Stimulated activated naive B cell treated with anti-CD40 and anti-IgM and Interleukin-4, amounts not matched to agents 10 μg/mL and 1 μg/mL and 100 μg/mL, for 72 hours (primary cell): ENCODE data around the gene CAMK2D.

ENCODE experiments used
- ATAC-seq, 2 donors: fragments of 150-1000 bp; cut with Tn5 transposase; replicated peaks; 2 replicates each; pipeline ENCODE4 v1.10.0; 2021; ENCODE audit warnings: moderate library complexity in 1 of 2
- DNase-seq: peaks from one replicate; pipeline ENCODE4 v3.0.0; 2021
- H3K27ac Mint-ChIP-seq: one replicate; pipeline ENCODE4 v1.8.0; 2022; ENCODE audit warnings: mild to moderate bottlenecking, mixed read lengths
- H3K27me3 Mint-ChIP-seq, 2 donors: one replicate each; pipeline ENCODE4 v1.8.0; 2022; ENCODE audit warnings: mixed read lengths in 2 of 2
- H3K36me3 Mint-ChIP-seq, 2 donors: one replicate each; pipeline ENCODE4 v1.8.0; 2022; ENCODE audit warnings: mixed read lengths in 2 of 2, mild to moderate bottlenecking in 1 of 2
- H3K4me1 Mint-ChIP-seq, 2 donors: one replicate each; pipeline ENCODE4 v1.8.0; 2022; ENCODE audit warnings: mixed read lengths in 2 of 2, mild to moderate bottlenecking in 1 of 2
- H3K4me3 Mint-ChIP-seq, 2 donors: one replicate each; pipeline ENCODE4 v1.8.0; 2022; ENCODE audit warnings: mild to moderate bottlenecking in 2 of 2, mixed read lengths in 2 of 2, moderate library complexity in 1 of 2
- H3K9me3 Mint-ChIP-seq, 2 donors: one replicate each; pipeline ENCODE4 v1.8.0; 2022; ENCODE audit warnings: mixed read lengths in 2 of 2, mild to moderate bottlenecking in 1 of 2

Gene CAMK2D

DNA sequence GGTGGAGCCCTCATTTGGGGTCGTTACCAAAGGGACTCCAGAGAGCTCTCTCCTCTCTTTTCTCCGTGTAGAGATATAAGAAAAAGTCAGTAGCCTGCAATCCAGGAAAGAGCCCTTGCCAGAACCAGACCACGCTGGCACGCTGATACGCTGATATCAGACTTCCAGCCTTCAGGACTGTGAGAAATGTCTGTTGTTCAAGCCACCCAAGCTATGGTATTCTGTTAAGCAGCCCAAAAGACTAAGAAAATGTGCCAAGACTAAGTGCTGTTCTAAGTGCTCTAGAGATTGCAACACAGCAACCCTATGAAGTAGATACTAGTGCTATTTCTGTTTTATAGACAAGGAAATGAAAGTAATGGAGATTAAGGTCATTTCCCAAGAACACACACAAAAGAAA is 205.7 kb downstream of the CAMK2D start:
- Mint-ChIP-seq H3K36me3 (peaks cover 20 to 24% of the 10 kb centered on the region in 2 donors), H3K4me1 (peaks cover 25 to 31% of the 10 kb centered on the region in 2 donors), H3K4me3 (peak overlapping the region; percentile 21 to 37), H3K9me3 (peaks cover 0 to 2% of the 10 kb centered on the region in 2 donors), H3K27me3 (no peaks in the 10 kb centered on the region), H3K27ac (peak overlapping the region; percentile 44)
- DNase-seq = no peak
- ATAC-seq = no peak

DNA sequence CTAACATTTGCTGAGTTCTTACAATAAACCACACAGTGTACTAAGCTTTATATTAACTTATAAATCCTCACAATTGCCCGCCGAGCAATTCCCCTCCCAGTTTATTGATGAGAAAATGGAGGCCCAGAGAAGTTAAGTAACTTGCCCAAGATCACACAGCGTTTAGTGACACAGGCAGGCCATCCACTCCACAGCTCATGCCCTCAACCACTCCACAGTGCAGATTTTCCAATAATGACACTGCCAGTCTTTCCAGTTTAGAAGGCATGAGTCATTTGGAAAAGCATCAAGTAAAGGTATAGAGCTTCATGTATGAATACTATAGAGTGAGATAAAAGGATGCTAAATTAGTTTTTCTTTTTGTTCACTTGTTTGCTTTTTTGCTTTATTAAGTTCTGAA is 208.5 kb downstream of the CAMK2D start:
- H3K27me3 Mint-ChIP-seq = no peaks in the 10 kb centered on the region
- no peak overlapping the region for H3K4me3 Mint-ChIP-seq
- peaks cover 23 to 25% of the 10 kb centered on the region in 2 donors for H3K36me3 Mint-ChIP-seq
- no peak for ATAC-seq
- peaks cover 24 to 38% of the 10 kb centered on the region in 2 donors for H3K4me1 Mint-ChIP-seq
- no peaks in the 10 kb centered on the region for H3K9me3 Mint-ChIP-seq
- no peak for DNase-seq
- no peak overlapping the region for H3K27ac Mint-ChIP-seq

DNA sequence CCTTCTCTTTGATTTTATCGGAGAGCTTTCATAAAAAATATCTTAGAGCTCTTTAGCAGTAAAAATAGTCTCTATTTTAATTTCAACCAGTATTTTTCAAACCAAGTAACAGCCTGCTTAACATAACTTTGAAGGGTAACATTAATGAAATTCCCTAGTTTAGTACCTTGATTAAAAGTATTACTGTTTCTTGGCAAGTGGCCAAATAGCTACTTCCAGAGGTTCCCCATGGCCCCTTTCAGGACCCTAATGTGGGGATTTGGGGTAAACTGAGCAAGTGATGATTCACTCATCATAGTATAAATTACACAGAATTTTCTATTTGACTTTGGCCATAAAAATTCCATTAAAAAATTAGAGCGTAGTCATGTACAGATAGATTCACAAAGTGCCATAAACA is 211.0 kb downstream of the CAMK2D start:
- Mint-ChIP-seq H3K36me3 (peaks cover 12 to 15% of the 10 kb centered on the region in 2 donors), H3K4me1 (peaks cover 11 to 22% of the 10 kb centered on the region in 2 donors), H3K4me3 (no peak overlapping the region), H3K9me3 (no peaks in the 10 kb centered on the region), H3K27ac (peak overlapping the region; percentile 42), H3K27me3 (no peaks in the 10 kb centered on the region)
- no peak for DNase-seq
- ATAC-seq = no peak

DNA sequence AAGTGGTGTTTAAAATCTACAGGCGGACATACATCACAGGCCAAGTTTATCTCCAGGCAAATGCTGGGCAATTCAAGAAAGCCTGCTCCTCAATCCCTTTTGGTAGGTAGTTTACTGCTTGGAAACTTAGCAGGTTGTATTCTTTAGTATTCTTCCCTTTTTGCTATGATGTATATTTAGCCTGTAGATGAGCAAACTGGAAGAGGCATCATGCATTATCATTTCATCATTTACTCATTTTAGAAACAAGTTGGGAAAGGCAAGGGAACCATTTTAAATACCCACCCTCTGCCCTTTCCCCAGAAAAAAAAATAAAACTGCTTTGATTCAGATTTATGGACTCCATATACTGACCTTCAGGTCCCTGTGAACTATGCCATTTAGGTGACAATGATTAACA is 213.2 kb downstream of the CAMK2D start:
- H3K27ac Mint-ChIP-seq = no peak overlapping the region
- H3K36me3 Mint-ChIP-seq = peaks cover 19 to 22% of the 10 kb centered on the region in 2 donors
- no peak overlapping the region for H3K4me3 Mint-ChIP-seq
- DNase-seq (no peak), ATAC-seq (no peak)
- H3K4me1 Mint-ChIP-seq = peaks cover 11 to 22% of the 10 kb centered on the region in 2 donors
- no peaks in the 10 kb centered on the region for H3K9me3 Mint-ChIP-seq
- no peaks in the 10 kb centered on the region for H3K27me3 Mint-ChIP-seq

DNA sequence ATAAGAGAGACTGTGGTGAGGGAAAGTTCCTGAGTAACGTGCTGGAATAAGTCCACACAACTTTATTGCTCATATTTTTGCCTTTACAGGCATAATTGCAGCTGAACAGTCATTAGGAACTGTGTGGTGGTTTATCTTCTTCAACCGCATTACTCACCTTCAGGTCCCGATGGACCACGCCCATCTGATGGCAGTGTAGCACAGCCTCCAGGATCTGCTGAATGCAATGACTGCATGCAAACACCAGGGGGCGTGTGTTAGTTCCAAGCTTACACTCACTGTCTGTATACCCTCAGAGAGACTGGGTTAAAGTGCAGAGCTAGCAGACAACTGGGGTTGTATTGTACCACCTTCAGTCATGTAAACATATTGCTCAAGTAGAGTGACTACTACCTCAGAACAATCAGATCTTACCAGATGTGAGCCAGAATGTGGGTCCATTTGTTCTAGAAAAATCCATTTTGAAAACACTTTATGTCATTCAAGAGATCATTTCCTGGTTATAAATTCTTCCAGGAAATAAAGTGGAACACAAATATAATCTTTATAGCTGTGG is 214.0 kb downstream of the CAMK2D start:
- peak; percentile 99 for ATAC-seq
- peaks cover 0 to 3% of the 10 kb centered on the region in 2 donors for H3K9me3 Mint-ChIP-seq
- peak; percentile 90 for DNase-seq
- H3K27ac Mint-ChIP-seq = peak overlapping the region; percentile 47
- no peak overlapping the region for H3K4me3 Mint-ChIP-seq
- peaks cover 25 to 26% of the 10 kb centered on the region in 2 donors for H3K36me3 Mint-ChIP-seq
- no peaks in the 10 kb centered on the region for H3K27me3 Mint-ChIP-seq
- peaks cover 11 to 26% of the 10 kb centered on the region in 2 donors for H3K4me1 Mint-ChIP-seq

DNA sequence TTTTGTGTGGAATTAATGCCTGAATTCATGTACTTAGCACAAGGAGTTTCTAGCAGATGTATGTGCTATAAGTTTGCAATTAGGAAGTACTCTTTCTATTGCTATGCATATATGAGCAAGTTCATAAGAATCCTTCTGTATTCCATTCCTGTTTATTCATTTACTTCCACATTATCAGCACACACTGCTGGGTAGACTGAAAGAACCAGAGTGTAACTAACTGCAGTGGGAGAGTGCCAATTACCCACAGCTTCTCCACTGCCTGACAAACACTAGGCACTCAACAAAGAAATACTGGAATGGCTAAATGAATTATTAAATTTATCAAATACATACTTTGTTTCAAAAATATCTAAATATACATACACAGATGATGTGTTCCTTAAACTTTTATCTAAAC is 219.6 kb downstream of the CAMK2D start:
- ATAC-seq (no peak), DNase-seq (no peak)
- Mint-ChIP-seq H3K4me3 (no peak overlapping the region), H3K9me3 (peaks cover 0 to 3% of the 10 kb centered on the region in 2 donors), H3K27ac (no peak overlapping the region), H3K27me3 (no peaks in the 10 kb centered on the region), H3K4me1 (peaks cover 10 to 17% of the 10 kb centered on the region in 2 donors), H3K36me3 (peaks cover 20 to 36% of the 10 kb centered on the region in 2 donors)

DNA sequence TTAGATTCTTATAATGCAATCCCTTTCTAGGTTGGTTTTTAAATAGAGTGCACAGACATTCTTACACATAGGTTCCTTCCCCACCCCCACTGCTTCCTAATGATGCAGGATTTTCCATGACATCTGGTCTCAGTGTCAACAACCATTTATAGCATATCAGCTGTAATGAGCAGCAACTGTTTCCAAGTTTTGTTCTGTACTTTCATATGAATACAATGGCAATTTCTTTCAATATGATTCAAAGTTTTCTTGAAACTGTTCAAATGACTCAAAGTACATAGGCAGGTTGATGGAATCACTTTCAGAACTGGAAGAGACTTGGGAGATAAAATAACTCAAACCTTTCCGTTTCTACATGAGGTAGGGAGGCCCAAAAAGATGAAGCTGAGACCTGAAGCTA is 220.7 kb downstream of the CAMK2D start:
- H3K9me3 Mint-ChIP-seq = peaks cover 0 to 3% of the 10 kb centered on the region in 2 donors
- ATAC-seq (peak; percentile 33 to 61), DNase-seq (no peak)
- H3K27ac Mint-ChIP-seq = peak overlapping the region; percentile 37
- H3K4me1 Mint-ChIP-seq = peaks cover 10 to 22% of the 10 kb centered on the region in 2 donors
- H3K27me3 Mint-ChIP-seq = no peaks in the 10 kb centered on the region
- peaks cover 25 to 42% of the 10 kb centered on the region in 2 donors for H3K36me3 Mint-ChIP-seq
- H3K4me3 Mint-ChIP-seq = no peak overlapping the region

DNA sequence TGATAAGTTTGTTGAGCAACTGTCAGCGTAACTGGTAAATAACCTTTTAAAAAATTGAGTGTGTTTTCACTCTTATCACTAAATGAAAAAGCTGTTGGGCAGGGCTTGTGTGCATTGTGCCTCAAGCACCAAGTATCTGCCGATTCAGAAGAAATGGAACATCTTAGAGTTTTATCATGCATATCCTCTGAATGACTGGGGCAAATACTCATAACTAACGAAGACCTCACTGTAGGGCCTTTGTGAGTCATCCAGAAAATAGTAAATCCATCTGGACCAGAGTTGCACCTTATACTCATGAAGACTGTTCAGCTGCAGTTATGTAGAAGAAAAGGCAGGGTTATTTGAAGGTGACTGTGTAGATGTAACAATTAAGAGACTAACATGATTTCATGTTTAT is 222.1 kb downstream of the CAMK2D start:
- H3K27me3 Mint-ChIP-seq = no peaks in the 10 kb centered on the region
- H3K27ac Mint-ChIP-seq = peak overlapping the region; percentile 25
- no peak for DNase-seq
- peaks cover 0 to 3% of the 10 kb centered on the region in 2 donors for H3K9me3 Mint-ChIP-seq
- ATAC-seq = peak; percentile 58 to 78
- no peak overlapping the region for H3K4me3 Mint-ChIP-seq
- peaks cover 30 to 50% of the 10 kb centered on the region in 2 donors for H3K36me3 Mint-ChIP-seq
- peaks cover 8 to 22% of the 10 kb centered on the region in 2 donors for H3K4me1 Mint-ChIP-seq

DNA sequence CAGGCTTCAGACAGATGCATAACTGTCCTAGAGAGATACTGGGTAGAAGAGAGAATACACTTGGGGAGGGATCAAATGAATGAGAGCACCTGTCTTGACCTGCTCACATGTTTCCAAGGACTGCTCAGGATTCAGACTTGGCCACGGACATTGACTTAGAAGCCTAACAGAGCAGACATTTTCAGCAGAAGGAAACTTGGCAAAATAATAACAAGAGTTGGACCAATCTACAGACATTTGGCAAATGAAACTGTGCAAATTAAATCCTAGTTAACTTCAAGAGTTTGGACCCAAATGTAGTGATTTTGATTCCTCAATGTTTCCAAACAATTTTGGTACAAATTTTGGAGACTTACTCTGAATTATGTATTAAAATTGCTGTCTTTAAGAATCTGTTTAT is 223.9 kb downstream of the CAMK2D start:
- peak overlapping the region; percentile 49 for H3K27ac Mint-ChIP-seq

DNA sequence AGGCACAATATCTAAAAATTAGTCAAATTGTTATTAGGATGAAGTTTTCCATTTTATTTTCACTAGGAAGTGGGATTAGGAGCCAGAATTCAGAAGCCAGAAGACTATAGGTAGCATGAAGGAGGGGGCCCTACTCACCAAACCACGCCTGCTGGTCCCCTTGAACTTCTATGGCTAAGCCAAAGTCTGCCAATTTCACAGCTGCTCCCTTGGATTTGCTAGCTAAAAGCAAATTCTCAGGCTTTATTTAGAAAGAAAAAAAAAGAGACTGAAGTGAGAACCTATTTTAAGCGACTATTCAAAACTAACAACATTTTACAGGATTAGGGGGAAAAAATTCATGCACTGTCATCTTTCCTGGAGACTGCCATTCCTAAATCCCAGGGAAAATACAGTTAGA is 224.3 kb downstream of the CAMK2D start:
- Mint-ChIP-seq H3K4me1 (peaks cover 7 to 22% of the 10 kb centered on the region in 2 donors), H3K27ac (peak overlapping the region; percentile 49), H3K27me3 (no peaks in the 10 kb centered on the region), H3K36me3 (peaks cover 25 to 42% of the 10 kb centered on the region in 2 donors), H3K9me3 (no peaks in the 10 kb centered on the region), H3K4me3 (no peak overlapping the region)
- ATAC-seq (no peak), DNase-seq (no peak)

More for the DNA sequence above, 223.9 kb downstream of the CAMK2D start:
- Mint-ChIP-seq H3K4me3 (no peak overlapping the region), H3K27me3 (no peaks in the 10 kb centered on the region), H3K9me3 (peaks cover 0 to under 1% of the 10 kb centered on the region in 2 donors), H3K4me1 (peaks cover 6 to 22% of the 10 kb centered on the region in 2 donors), H3K36me3 (peaks cover 25 to 42% of the 10 kb centered on the region in 2 donors)
- DNase-seq = no peak
- ATAC-seq = no peak

DNA sequence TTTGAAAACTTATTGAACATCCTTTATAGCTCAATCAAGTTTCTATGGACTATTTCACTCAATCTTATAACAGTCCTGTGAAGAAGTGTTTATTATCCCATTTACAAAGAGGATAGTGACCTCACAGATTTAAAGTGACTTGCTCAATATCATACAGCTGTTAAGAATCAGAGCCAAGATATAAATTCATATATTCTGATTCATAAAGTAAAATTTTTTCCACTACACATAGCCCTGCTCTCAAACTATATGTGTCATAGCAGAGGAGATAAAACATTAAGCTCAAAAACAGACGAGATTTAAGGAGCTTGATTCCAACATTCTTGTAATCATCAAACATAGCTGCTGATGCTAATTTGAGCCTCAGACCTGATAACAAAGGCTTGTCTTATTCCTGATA is 226.8 kb downstream of the CAMK2D start:
- H3K36me3 Mint-ChIP-seq = peaks cover 29 to 44% of the 10 kb centered on the region in 2 donors
- peak overlapping the region; percentile 62 for H3K27ac Mint-ChIP-seq
- no peak for DNase-seq
- ATAC-seq = no peak
- H3K4me1 Mint-ChIP-seq = peaks cover 3 to 18% of the 10 kb centered on the region in 2 donors
- H3K9me3 Mint-ChIP-seq = no peaks in the 10 kb centered on the region
- H3K27me3 Mint-ChIP-seq = no peaks in the 10 kb centered on the region
- no peak overlapping the region for H3K4me3 Mint-ChIP-seq

DNA sequence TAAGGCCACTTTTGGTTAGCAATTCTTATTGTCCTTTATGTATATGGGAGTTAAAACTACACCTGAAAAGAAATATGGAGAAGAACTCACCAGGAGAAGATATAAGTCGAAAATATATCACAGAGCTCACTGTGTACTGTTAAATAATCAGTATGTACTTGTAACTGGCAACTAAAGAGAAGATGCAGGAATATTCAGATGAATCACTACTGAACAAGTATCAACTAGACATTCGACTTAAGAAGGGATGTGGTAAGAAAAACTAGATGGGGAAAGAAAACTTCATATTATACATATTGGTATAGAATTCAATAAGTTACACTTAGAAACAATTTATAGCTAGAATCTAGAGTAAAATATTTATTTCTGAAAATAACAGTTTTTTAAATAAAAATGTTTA is 230.0 kb downstream of the CAMK2D start:
- Mint-ChIP-seq H3K9me3 (no peaks in the 10 kb centered on the region), H3K27me3 (no peaks in the 10 kb centered on the region), H3K36me3 (peaks cover 30 to 40% of the 10 kb centered on the region in 2 donors), H3K27ac (no peak overlapping the region), H3K4me3 (no peak overlapping the region), H3K4me1 (peaks cover 5 to 30% of the 10 kb centered on the region in 2 donors)
- no peak for DNase-seq
- ATAC-seq = no peak

DNA sequence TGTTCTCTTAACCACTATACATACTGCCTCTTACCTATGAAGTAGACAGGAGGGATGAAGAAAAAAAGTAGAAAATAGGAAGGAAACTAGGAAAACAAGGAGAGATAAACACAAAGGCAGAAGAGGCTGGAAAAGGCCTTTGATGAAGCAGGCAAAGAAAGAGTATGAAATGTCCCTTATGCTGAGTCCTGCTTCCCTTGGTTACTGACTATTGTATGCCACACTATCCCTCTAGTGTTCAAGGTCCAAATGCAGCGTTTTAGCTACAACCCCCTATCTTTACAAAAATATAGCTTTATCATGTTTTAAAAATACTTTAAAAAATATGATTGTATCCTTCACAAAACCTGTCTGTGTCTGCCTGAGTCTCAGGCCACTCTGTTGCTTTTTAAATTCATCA is 233.1 kb downstream of the CAMK2D start:
- no peak for ATAC-seq
- Mint-ChIP-seq H3K36me3 (peaks cover 34 to 44% of the 10 kb centered on the region in 2 donors), H3K4me1 (peaks cover 16 to 41% of the 10 kb centered on the region in 2 donors), H3K4me3 (no peak overlapping the region), H3K9me3 (no peaks in the 10 kb centered on the region), H3K27ac (no peak overlapping the region), H3K27me3 (no peaks in the 10 kb centered on the region)
- no peak for DNase-seq

DNA sequence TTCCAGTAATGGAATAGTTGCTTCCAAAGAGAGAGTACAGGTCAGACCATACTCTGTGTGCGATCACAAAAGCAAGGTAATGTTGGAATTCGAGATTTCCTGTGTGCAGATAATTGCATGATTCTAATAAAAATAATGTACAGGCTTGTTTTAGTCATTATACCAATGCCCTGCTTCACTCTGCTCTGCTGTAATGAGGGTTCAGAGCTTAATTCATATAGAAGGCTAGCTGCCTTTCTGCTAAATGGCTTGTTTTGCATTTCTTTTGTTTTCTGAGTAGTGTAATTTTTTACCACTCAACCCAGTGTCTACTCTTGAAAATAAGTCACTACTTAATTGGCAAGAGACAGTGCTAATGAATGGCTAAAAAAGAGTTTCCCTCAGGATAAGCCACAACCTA is 236.0 kb downstream of the CAMK2D start:
- Mint-ChIP-seq H3K36me3 (peaks cover 41 to 50% of the 10 kb centered on the region in 2 donors), H3K27ac (no peak overlapping the region), H3K4me1 (peaks cover 13 to 33% of the 10 kb centered on the region in 2 donors), H3K27me3 (no peaks in the 10 kb centered on the region), H3K9me3 (no peaks in the 10 kb centered on the region), H3K4me3 (no peak overlapping the region)
- ATAC-seq = no peak
- DNase-seq = no peak

DNA sequence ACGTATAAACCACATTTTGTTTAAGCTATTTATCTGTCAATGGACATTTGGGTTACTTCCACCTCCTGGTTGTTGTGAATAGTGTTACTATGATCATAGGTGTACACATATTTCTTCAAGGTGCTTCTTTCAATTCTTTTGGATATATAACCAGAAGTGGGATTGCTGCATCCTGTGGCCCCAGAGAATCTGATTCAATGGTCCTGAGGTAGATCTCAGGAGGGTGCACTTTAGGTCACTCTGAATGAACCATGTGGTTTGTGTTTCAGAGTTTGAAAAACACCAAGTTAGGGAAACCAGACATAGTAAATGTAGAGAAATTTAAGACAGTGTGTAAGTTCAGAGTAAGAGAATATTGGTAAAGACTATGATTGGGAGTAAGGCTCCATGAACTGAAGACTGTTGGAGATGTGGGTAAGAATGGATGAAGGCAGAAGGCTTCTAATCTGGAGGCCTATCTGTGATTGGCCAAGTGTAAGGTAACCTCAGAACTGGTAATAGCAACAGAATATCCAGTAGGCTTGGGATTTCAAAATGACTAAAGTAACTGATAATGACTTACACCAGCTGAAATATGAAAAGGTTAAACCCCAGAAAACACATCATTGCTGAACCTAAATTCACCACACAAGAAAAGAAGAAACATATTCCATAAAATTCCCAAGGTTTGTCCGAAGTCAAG is 236.9 kb downstream of the CAMK2D start:
- no peak for DNase-seq
- Mint-ChIP-seq H3K4me1 (peaks cover 13 to 33% of the 10 kb centered on the region in 2 donors), H3K27me3 (no peaks in the 10 kb centered on the region), H3K4me3 (no peak overlapping the region), H3K36me3 (peaks cover 42 to 49% of the 10 kb centered on the region in 2 donors), H3K27ac (peak overlapping the region; percentile 6), H3K9me3 (no peaks in the 10 kb centered on the region)
- ATAC-seq = peak; percentile 20 to 29
